SK-N-SH (cell line): ENCODE data around the gene PRKCA. TPM values are rescaled to one million over a fixed set of nuclear protein-coding genes. Genes with fewer than 3 reads are reported as not detected.

ENCODE experiments used
- CTCF ChIA-PET: fragments of 300-600, 350-600 bp; formaldehyde crosslinking; extraction: SDS; loops from one replicate; lab custom pipeline; 2021; lab: Yijun Ruan, JAX
- POLR2A ChIA-PET: fragments of 350-600 bp; sonication (Branson Sonifier 250); formaldehyde crosslinking; extraction: SDS; loops from one replicate; lab custom pipeline; 2020; ENCODE audit warnings: antibody characterized with exemption, inconsistent platforms; lab: Yijun Ruan, JAX
- DNase-seq: peaks from one replicate; pipeline ENCODE4 v3.0.0; 2012
- H2AFZ ChIP-seq: fragments of 200-600 bp; sonication (generic); 2 replicates; pipeline ENCODE4 v1.8.1; 2016; ENCODE audit warnings: antibody characterized with exemption, mild to moderate bottlenecking, low read depth
- H3F3A ChIP-seq: fragments of 200-600 bp; sonication (generic); replicated peaks from 2 replicates; pipeline ENCODE3; 2016; ENCODE audit warnings: antibody characterized with exemption, mild to moderate bottlenecking; ENCODE audit not compliant: insufficient read depth
- H3K27ac ChIP-seq, 2 experiments: fragments of 200-500 bp in 1 of 2; fragments of 200-600 bp in 1 of 2; sonication (Bioruptor generic) in 1 of 2; sonication (generic), shearing (Covaris generic) in 1 of 2; 2 replicates each; pipeline versions ENCODE4 v1.5.1 to v1.6.1; 2014 to 2016; ENCODE audit warnings: low read depth in 2 of 2, inconsistent platforms in 1 of 2, low read length in 1 of 2, mild to moderate bottlenecking in 1 of 2, mixed read lengths in 1 of 2
- H3K27me3 ChIP-seq: fragments of 200-600 bp; sonication (generic), shearing (Covaris generic); 2 replicates; pipeline ENCODE4 v1.6.1; 2016; ENCODE audit warnings: mixed run types; ENCODE audit not compliant: insufficient read depth
- H3K36me3 ChIP-seq, 2 experiments: fragments of 200-500 bp in 1 of 2; fragments of 200-600 bp in 1 of 2; sonication (Bioruptor generic) in 1 of 2; sonication (generic) in 1 of 2; replicated peaks in 1 of 2; 2 replicates each; pipeline versions ENCODE3 to v1.5.1; 2014 to 2016; ENCODE audit warnings: low read length in 1 of 2, mild to moderate bottlenecking in 1 of 2; ENCODE audit not compliant: insufficient read depth in 2 of 2, control insufficient read depth in 1 of 2
- H3K4me1 ChIP-seq, 2 experiments: fragments of 200-500 bp in 1 of 2; fragments of 200-600 bp in 1 of 2; sonication (Bioruptor generic) in 1 of 2; sonication (generic), shearing (Covaris generic) in 1 of 2; 2 replicates each; pipeline versions ENCODE4 v1.5.1 to v1.6.1; 2014 to 2016; ENCODE audit warnings: low read depth in 1 of 2, low read length in 1 of 2, mixed run types in 1 of 2; ENCODE audit not compliant: insufficient read depth in 2 of 2, control insufficient read depth in 1 of 2
- H3K4me2 ChIP-seq: fragments of 200-600 bp; sonication (generic), shearing (Covaris generic); 2 replicates; pipeline ENCODE4 v1.6.1; 2017; ENCODE audit warnings: mixed run types
- H3K4me3 ChIP-seq, 2 experiments: fragments of 200-500 bp in 1 of 2; fragments of 200-600 bp in 1 of 2; sonication (Bioruptor generic) in 1 of 2; sonication (generic), shearing (Covaris generic) in 1 of 2; 2 replicates each; pipeline versions ENCODE4 v1.5.1 to v1.8.1; 2014 to 2016; ENCODE audit warnings: low read depth in 2 of 2, inconsistent platforms in 1 of 2, low read length in 1 of 2, mild to moderate bottlenecking in 1 of 2, mixed read lengths in 1 of 2, moderate library complexity in 1 of 2
- H3K79me2 ChIP-seq: fragments of 200-600 bp; sonication (generic); 2 replicates; pipeline ENCODE4 v1.8.1; 2017; ENCODE audit warnings: mild to moderate bottlenecking; ENCODE audit not compliant: insufficient read depth
- H3K9ac ChIP-seq: fragments of 200-600 bp; sonication (generic); 2 replicates; pipeline ENCODE4 v1.6.1; 2017; ENCODE audit warnings: mixed run types
- H3K9me2 ChIP-seq: fragments of 200-600 bp; sonication (generic); 2 replicates; pipeline ENCODE4 v1.6.1; 2017; ENCODE audit warnings: mixed run types
- H3K9me3 ChIP-seq: fragments of 200-600 bp; sonication (generic); 2 replicates; pipeline ENCODE4 v1.6.1; 2017; ENCODE audit warnings: mixed run types, mild to moderate bottlenecking, moderate library complexity
- H4K20me1 ChIP-seq: fragments of 200-600 bp; sonication (generic); 2 replicates; pipeline ENCODE4 v1.6.1; 2017; ENCODE audit warnings: mild to moderate bottlenecking, mixed run types; ENCODE audit not compliant: insufficient read depth
- EZH2phosphoT487 ChIP-seq: fragments of 200-600 bp; sonication (generic); IDR thresholded peaks from 2 replicates; pipeline ENCODE4 v1.6.1; 2017; ENCODE audit warnings: low read depth, mixed run types, mild to moderate bottlenecking, antibody characterized with exemption, moderate library complexity, borderline replicate concordance
- FOSL2 ChIP-seq: IDR thresholded peaks from 2 replicates; pipeline ENCODE4 v1.4.0; 2012; ENCODE audit warnings: low read depth, mild to moderate bottlenecking, moderate library complexity, borderline replicate concordance
- GABPA ChIP-seq: IDR thresholded peaks from 2 replicates; pipeline ENCODE4 v1.4.0; 2012; ENCODE audit warnings: low read depth, mild to moderate bottlenecking
- IRF3 ChIP-seq: fragments of 150-350 bp; IDR thresholded peaks from 2 replicates; pipeline ENCODE4 v1.6.1; 2016; ENCODE audit warnings: mild to moderate bottlenecking, low read depth, low read length
- JUND ChIP-seq: IDR thresholded peaks from 2 replicates; pipeline ENCODE4 v1.4.0; 2012
- MXI1 ChIP-seq: IDR thresholded peaks from 2 replicates; pipeline ENCODE4 v1.6.1; 2012; ENCODE audit warnings: mild to moderate bottlenecking, low read depth, low read length, improper control_type of control experiment
- NRF1 ChIP-seq: IDR thresholded peaks from 2 replicates; pipeline ENCODE4 v1.6.1; 2012; ENCODE audit warnings: low read depth, mild to moderate bottlenecking, low read length
- POLR2AphosphoS5 ChIP-seq: IDR thresholded peaks from 2 replicates; pipeline ENCODE4 v1.6.1; 2012; ENCODE audit warnings: low read depth, low read length
- RAD21 ChIP-seq: IDR thresholded peaks from 2 replicates; pipeline ENCODE4 v1.6.1; 2012; ENCODE audit warnings: mild to moderate bottlenecking, low read length
- RCOR1 ChIP-seq: fragments of 150-350 bp; IDR thresholded peaks from 2 replicates; pipeline ENCODE4 v1.6.1; 2017; ENCODE audit warnings: antibody characterized with exemption, low read length
- RXRA ChIP-seq: IDR thresholded peaks from 2 replicates; pipeline ENCODE4 v1.4.0; 2012; ENCODE audit warnings: low read depth, mild to moderate bottlenecking, borderline replicate concordance
- SIN3A ChIP-seq: IDR thresholded peaks from 2 replicates; pipeline ENCODE4 v1.6.1; 2012; ENCODE audit warnings: low read depth, mild to moderate bottlenecking, low read length, moderate library complexity, borderline replicate concordance
- SMC3 ChIP-seq: IDR thresholded peaks from 2 replicates; pipeline ENCODE4 v1.6.1; 2012; ENCODE audit warnings: low read depth, low read length, improper control_type of control experiment
- TCF12 ChIP-seq: IDR thresholded peaks from 2 replicates; pipeline ENCODE4 v1.4.0; 2012
- USF2 ChIP-seq: fragments of 150-350 bp; IDR thresholded peaks from 2 replicates; pipeline ENCODE4 v1.6.1; 2017; ENCODE audit warnings: antibody characterized with exemption, low read length, low read depth, borderline replicate concordance
- YY1 ChIP-seq: IDR thresholded peaks from 2 replicates; pipeline ENCODE4 v1.4.0; 2012; ENCODE audit warnings: low read depth, mild to moderate bottlenecking
- ZBTB33 ChIP-seq: IDR thresholded peaks from 2 replicates; pipeline ENCODE4 v1.4.0; 2012; ENCODE audit warnings: low read depth, borderline replicate concordance
- WGBS: methylation state at CpG from one replicate; pipeline ENCODE4 v1.1.6; 2017; ENCODE audit warnings: low lambda C conversion rate; 5-methylcytosine and 5-hydroxymethylcytosine counted together
- polyA plus RNA-seq, 3 experiments: library from polyadenylated mRNA; depleted of rRNA; stranded (reverse); fragments of >200 nt; gene quantifications; 2 replicates each; pipeline ENCODE4 v1.2.3, GENCODE V29; 2012
- TF ChIP-seq, protein P1 (sequence below): fragments of 200-600 bp; sonication (generic); IDR thresholded peaks from 2 replicates; pipeline ENCODE4 v1.6.1; 2017; ENCODE audit warnings: antibody characterized with exemption, mild to moderate bottlenecking, moderate library complexity

PRKCA gene
- polyA plus RNA-seq, 1 of the 3 experiments (the other 2 are of a cell fraction): 108 TPM

GRCh38 chr17:66849032-66849655, 546.7 kb downstream of the PRKCA start:
- no peak for TF ChIP-seq USF2
- TF ChIP-seq RCOR1: no peak
- no peak for TF ChIP-seq POLR2AphosphoS5
- no peak for TF ChIP-seq TCF12
- TF ChIP-seq, protein P1, sequence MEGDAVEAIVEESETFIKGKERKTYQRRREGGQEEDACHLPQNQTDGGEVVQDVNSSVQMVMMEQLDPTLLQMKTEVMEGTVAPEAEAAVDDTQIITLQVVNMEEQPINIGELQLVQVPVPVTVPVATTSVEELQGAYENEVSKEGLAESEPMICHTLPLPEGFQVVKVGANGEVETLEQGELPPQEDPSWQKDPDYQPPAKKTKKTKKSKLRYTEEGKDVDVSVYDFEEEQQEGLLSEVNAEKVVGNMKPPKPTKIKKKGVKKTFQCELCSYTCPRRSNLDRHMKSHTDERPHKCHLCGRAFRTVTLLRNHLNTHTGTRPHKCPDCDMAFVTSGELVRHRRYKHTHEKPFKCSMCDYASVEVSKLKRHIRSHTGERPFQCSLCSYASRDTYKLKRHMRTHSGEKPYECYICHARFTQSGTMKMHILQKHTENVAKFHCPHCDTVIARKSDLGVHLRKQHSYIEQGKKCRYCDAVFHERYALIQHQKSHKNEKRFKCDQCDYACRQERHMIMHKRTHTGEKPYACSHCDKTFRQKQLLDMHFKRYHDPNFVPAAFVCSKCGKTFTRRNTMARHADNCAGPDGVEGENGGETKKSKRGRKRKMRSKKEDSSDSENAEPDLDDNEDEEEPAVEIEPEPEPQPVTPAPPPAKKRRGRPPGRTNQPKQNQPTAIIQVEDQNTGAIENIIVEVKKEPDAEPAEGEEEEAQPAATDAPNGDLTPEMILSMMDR: no peak
- no peak for TF ChIP-seq MXI1
- no peak for TF ChIP-seq IRF3
- no peak for TF ChIP-seq RAD21
- no peak for TF ChIP-seq SIN3A
- TF ChIP-seq YY1: no peak
- ChIA-PET POLR2A (no interaction called here), CTCF (no interaction called here)
- Histone ChIP-seq H3K9ac (no peak overlapping the region), H2AFZ (no peak overlapping the region), H4K20me1 (no peaks in the 10 kb centered on the region), H3K9me2 (no peaks in the 10 kb centered on the region), H3K27me3 (peaks cover 4% of the 10 kb centered on the region; the same call in 1 of the 2 replicates), H3K27ac (no peak overlapping the region), H3K4me1 (no peaks in the 10 kb centered on the region), H3K79me2 (no peaks in the 10 kb centered on the region), H3K4me3 (no peak overlapping the region), H3K9me3 (no peaks in the 10 kb centered on the region; the same call in 1 of the 2 replicates), H3F3A (no peaks in the 10 kb centered on the region), H3K4me2 (no peak overlapping the region), H3K36me3 (no peaks in the 10 kb centered on the region)
- no peak for DNase-seq
- 63% methylated on average over 14 of the region's 14 CpGs for WGBS

- no peak overlapping the region for H3K4me2 ChIP-seq
- H3K36me3 ChIP-seq: no peaks in the 10 kb centered on the region
- no peaks in the 10 kb centered on the region for H3K79me2 ChIP-seq
- H3K4me1 ChIP-seq: no peaks in the 10 kb centered on the region
- no peak for DNase-seq
- WGBS: 58% methylated on average over 4 of the region's 4 CpGs
- no peak overlapping the region for H3K27ac ChIP-seq
- H4K20me1 ChIP-seq: no peaks in the 10 kb centered on the region
- TF ChIP-seq EZH2phosphoT487 (no peak), GABPA (no peak), NRF1 (no peak), POLR2AphosphoS5 (no peak), IRF3 (no peak), JUND (no peak), RXRA (no peak), FOSL2 (no peak), USF2 (no peak), SMC3 (no peak), ZBTB33 (no peak)
- no peaks in the 10 kb centered on the region; the same call in 1 of the 2 replicates for H3K9me3 ChIP-seq
- ChIA-PET CTCF (no interaction called here), POLR2A (no interaction called here)
- H2AFZ ChIP-seq: no peak overlapping the region
- peaks cover 4% of the 10 kb centered on the region; the same call in 1 of the 2 replicates for H3K27me3 ChIP-seq
- H3K4me3 ChIP-seq: no peak overlapping the region
- no peak overlapping the region for H3K9ac ChIP-seq
- no peaks in the 10 kb centered on the region for H3F3A ChIP-seq
- no peaks in the 10 kb centered on the region for H3K9me2 ChIP-seq
Observed at GRCh38 chr17:66849851-66850580, 547.6 kb downstream of the PRKCA start.
